ENCODE results near the gene KSR1. TPM values are rescaled to one million over a fixed set of nuclear protein-coding genes. Genes with fewer than 3 reads are reported as not detected.

The KSR1 gene
- total and polyA plus RNA-seq, 10 of the 15 experiments (the other 5 are each of a cell fraction or from before 2014, with no cell fraction given) = 0.97 to 66.6 (median 22.9) TPM

GRCh38 chr17:27603880-27604794 is 147.9 kb downstream of the KSR1 start:
- no peak overlapping the region for H3K4me2 ChIP-seq (ENCODE audit: control insufficient read depth, insufficient read depth)
- no TSS peak for BruUV-seq (replicated peaks)
- intact Hi-C loops (cut with micrococcal nuclease; ENCODE audit: unreplicated experiment) (loop anchor here (2.0 to 5.0 kb wide), 2 partner anchors 47 to 307 kb away; no protein-coding TSS in a partner anchor), in situ Hi-C loops (cut with MboI) (loop anchor here (10.0 kb wide), 2 partner anchors 51 to 59 kb away; no protein-coding TSS in a partner anchor)
- H3K79me2 ChIP-seq (ENCODE audit: control insufficient read depth, insufficient read depth, low read length) = no peaks in the 10 kb centered on the region
- ChIA-PET POLR2A (no interaction called here), RAD21 (ENCODE audit: unreplicated experiment) (interaction anchor here (0.8 to 1.4 kb wide), 4 partner anchors 17 to 149 kb away, joined by 3 to 6 read pairs (median 3); no protein-coding TSS in a partner anchor), CTCF (interaction anchor here (1.0 to 9.1 kb wide), 16 partner anchors 10 to 365 kb away, joined by 3 to 134 read pairs (median 11); partner anchors contain the start of genes KSR1 and LGALS9), SMC1A (ENCODE audit: uncharacterized antibody, unreplicated experiment) (interaction anchor here (2.5 kb wide), 1 partner anchor 28 kb away, joined by 10 read pairs; no protein-coding TSS in a partner anchor)
- ATAC-seq (no peak), FAIRE-seq (no peak), DNase-seq (ENCODE audit: low read depth, low spot score) (no peak)
- WGBS (ENCODE audit: insufficient coverage, insufficient replicate concordance, low lambda C conversion rate, missing lambda C conversion rate) = 95% methylated on average over 22 of the region's 22 CpGs
- no peak overlapping the region for H3K4me3 ChIP-seq
- H3K4me1 ChIP-seq (ENCODE audit: control insufficient read depth, insufficient read depth, low read length) = peaks cover 5% of the 10 kb centered on the region; the same call in 1 of the 2 replicates
- no peak overlapping the region for H3K27ac ChIP-seq (ENCODE audit: control insufficient read depth, insufficient read depth)
- H3K9ac ChIP-seq (ENCODE audit: control insufficient read depth, insufficient read depth, low read length) = no peak overlapping the region
- no peaks in the 10 kb centered on the region for H3K27me3 ChIP-seq (replicated peaks in 1 of 2; ENCODE audit: control insufficient read depth in 2 of 2, insufficient read depth in 2 of 2, low read length in 1 of 2)
- no peaks in the 10 kb centered on the region for H3K9me3 ChIP-seq (replicated peaks; ENCODE audit: control insufficient read depth, insufficient read depth, low read length)
- TF ChIP-seq NRF1 (conservative IDR thresholded peaks at IDR 0.05; ENCODE audit: low read depth, low read length) (no peak), ZNF384 (IDR thresholded peaks at IDR 0.05; ENCODE audit: borderline replicate concordance, low read depth, low read length) (no peak), HDGF (IDR thresholded peaks at IDR 0.05) (no peak), CUX1 (IDR thresholded peaks at IDR 0.05; ENCODE audit: insufficient replicate concordance, low read depth, low read length) (no peak), HDAC2 (IDR thresholded peaks at IDR 0.05) (no peak), BCLAF1 (IDR thresholded peaks at IDR 0.05) (no peak), MEF2B (IDR thresholded peaks at IDR 0.05; ENCODE audit: partially characterized antibody, poor library complexity, severe bottlenecking) (no peak), NKRF (conservative IDR thresholded peaks at IDR 0.05) (no peak)
- peaks cover 15 to 34% of the 10 kb centered on the region in 2 experiments; a peak in 3 of 4 replicates for H3K36me3 ChIP-seq (ENCODE audit: control insufficient read depth in 2 of 2, insufficient read depth in 2 of 2, low read length in 1 of 2)
- no peaks in the 10 kb centered on the region for H4K20me1 ChIP-seq (ENCODE audit: control insufficient read depth, insufficient read depth)
- no peak overlapping the region for H2AFZ ChIP-seq (ENCODE audit: control insufficient read depth, low read depth, low read length)

Measured in GM12878 (cell line).